DND-41 (cell line): ENCODE measurements around the gene TTN.

Source experiments
- ATAC-seq: fragments of 200-7000 bp; cut with Tn5 transposase; 3 replicates; pipeline ENCODE4 v1.9.1; 2021; ENCODE audit warnings: low read depth; ENCODE audit not compliant: insufficient read depth
- DNase-seq: peaks from one replicate; pipeline ENCODE4 v3.0.0-alpha.2; 2020
- H2AFZ ChIP-seq: 2 replicates; pipeline ENCODE4 v1.6.0; 2012; ENCODE audit warnings: low read depth, low read length
- H3K27ac ChIP-seq: 2 replicates; pipeline ENCODE4 v1.5.1; 2012; ENCODE audit warnings: low read length, inconsistent platforms
- H3K27me3 ChIP-seq: fragments of 200-600 bp; sonication (generic); 2 replicates; pipeline ENCODE4 v1.6.0; 2012; ENCODE audit warnings: low read length, mild to moderate bottlenecking, inconsistent platforms; ENCODE audit not compliant: insufficient read depth, poor library complexity
- H3K36me3 ChIP-seq: 2 replicates; pipeline ENCODE4 v1.5.1; 2012; ENCODE audit warnings: low read length, inconsistent platforms; ENCODE audit not compliant: insufficient read depth
- H3K4me1 ChIP-seq: 2 replicates; pipeline ENCODE4 v1.5.1; 2012; ENCODE audit warnings: mild to moderate bottlenecking, low read length; ENCODE audit not compliant: insufficient read depth
- H3K4me2 ChIP-seq: 2 replicates; pipeline ENCODE4 v1.6.0; 2012; ENCODE audit warnings: mild to moderate bottlenecking, moderate library complexity, low read length, inconsistent platforms; ENCODE audit not compliant: insufficient read depth
- H3K4me3 ChIP-seq, 2 experiments: fragments of 200-600 bp in 1 of 2; shearing (Covaris generic) in 1 of 2; 2 replicates each; pipeline ENCODE4 v1.5.1; 2012 to 2016; ENCODE audit warnings: inconsistent platforms in 2 of 2, low read length in 2 of 2, mild to moderate bottlenecking in 2 of 2, low read depth in 1 of 2, moderate library complexity in 1 of 2
- H3K79me2 ChIP-seq: 2 replicates; pipeline ENCODE4 v1.6.0; 2012; ENCODE audit warnings: low read length, inconsistent platforms; ENCODE audit not compliant: insufficient read depth
- H3K9ac ChIP-seq: 2 replicates; pipeline ENCODE4 v1.6.0; 2012; ENCODE audit warnings: low read depth, mild to moderate bottlenecking, inconsistent platforms, low read length, moderate library complexity
- H3K9me3 ChIP-seq: 2 replicates; pipeline ENCODE4 v1.5.1; 2012; ENCODE audit warnings: low read length, moderate library complexity, mild to moderate bottlenecking, inconsistent platforms; ENCODE audit not compliant: insufficient read depth, severe bottlenecking
- H4K20me1 ChIP-seq: 2 replicates; pipeline ENCODE4 v1.6.0; 2012; ENCODE audit warnings: low read length; ENCODE audit not compliant: insufficient read depth
- EZH2 ChIP-seq: IDR thresholded peaks from 3 replicates; pipeline ENCODE4 v1.6.1; 2012; ENCODE audit warnings: borderline replicate concordance, low read depth, mild to moderate bottlenecking, moderate library complexity, low read length, inconsistent platforms; ENCODE audit not compliant: severe bottlenecking
- TF ChIP-seq, protein P1 (sequence below): IDR thresholded peaks from 2 replicates; pipeline ENCODE4 v1.5.1; 2012; ENCODE audit warnings: borderline replicate concordance, low read length, moderate library complexity, mild to moderate bottlenecking; ENCODE audit not compliant: poor library complexity, severe bottlenecking; ENCODE audit errors: extremely low read depth

Gene TTN

DNA sequence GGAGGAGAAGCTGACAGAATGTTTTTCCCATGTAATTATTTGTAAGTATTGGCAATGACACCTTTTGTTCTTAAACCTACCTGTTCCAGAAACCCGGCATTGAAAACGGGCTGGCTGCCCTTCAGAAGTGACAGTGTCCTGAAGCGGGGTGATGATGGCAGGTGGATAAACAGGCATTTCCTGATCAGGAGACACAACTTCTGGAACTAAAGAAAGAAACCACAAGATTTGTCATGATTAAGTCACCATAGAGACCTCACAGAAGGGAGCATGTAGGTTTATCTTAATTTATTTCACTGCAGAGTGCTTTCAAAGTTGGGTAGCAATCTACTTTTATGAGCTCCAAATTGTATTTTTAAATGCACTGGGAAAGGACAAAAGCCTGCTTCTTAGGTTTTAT, 43.1 kb downstream of the TTN start:
- no peak overlapping the region for H3K9ac ChIP-seq
- no peak overlapping the region for H3K4me3 ChIP-seq
- no peaks in the 10 kb centered on the region for H3K4me1 ChIP-seq
- H3K9me3 ChIP-seq: no peaks in the 10 kb centered on the region
- ATAC-seq (no peak), DNase-seq (no peak)
- H3K27me3 ChIP-seq: peaks cover 4% of the 10 kb centered on the region
- no peak for TF ChIP-seq EZH2
- TF ChIP-seq, protein P1, sequence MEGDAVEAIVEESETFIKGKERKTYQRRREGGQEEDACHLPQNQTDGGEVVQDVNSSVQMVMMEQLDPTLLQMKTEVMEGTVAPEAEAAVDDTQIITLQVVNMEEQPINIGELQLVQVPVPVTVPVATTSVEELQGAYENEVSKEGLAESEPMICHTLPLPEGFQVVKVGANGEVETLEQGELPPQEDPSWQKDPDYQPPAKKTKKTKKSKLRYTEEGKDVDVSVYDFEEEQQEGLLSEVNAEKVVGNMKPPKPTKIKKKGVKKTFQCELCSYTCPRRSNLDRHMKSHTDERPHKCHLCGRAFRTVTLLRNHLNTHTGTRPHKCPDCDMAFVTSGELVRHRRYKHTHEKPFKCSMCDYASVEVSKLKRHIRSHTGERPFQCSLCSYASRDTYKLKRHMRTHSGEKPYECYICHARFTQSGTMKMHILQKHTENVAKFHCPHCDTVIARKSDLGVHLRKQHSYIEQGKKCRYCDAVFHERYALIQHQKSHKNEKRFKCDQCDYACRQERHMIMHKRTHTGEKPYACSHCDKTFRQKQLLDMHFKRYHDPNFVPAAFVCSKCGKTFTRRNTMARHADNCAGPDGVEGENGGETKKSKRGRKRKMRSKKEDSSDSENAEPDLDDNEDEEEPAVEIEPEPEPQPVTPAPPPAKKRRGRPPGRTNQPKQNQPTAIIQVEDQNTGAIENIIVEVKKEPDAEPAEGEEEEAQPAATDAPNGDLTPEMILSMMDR: no peak
- no peaks in the 10 kb centered on the region for H4K20me1 ChIP-seq
- H2AFZ ChIP-seq: no peak overlapping the region
- H3K36me3 ChIP-seq: no peaks in the 10 kb centered on the region
- H3K79me2 ChIP-seq: no peaks in the 10 kb centered on the region
- no peak overlapping the region for H3K27ac ChIP-seq
- no peak overlapping the region for H3K4me2 ChIP-seq

DNA sequence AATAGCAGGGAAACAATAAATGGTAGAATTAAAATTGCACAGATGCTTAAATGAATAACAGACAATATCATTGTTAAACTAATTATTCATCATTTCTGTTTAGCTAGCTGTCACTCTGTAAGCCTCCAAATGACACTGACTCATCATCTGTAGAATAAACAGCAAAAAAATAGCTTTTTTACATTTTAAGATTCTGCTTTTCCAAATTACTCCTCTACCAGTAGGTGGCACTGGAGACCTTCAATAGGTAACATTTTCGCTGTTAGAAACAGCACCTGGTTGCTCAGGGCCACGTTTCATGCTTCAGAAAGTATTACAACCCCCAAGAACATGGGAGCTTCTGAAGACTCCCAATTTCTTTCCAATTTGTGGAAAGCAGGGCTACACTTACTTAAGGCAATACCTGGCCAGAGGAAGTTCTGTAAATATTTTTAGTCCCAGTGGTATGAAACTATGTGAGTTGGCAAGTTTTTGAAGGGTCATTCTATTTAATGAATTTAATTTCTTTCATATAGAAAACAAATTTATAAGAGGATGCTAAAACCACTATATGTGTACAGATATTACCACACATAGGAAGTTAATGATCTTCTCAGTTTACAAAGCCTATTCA, 45.4 kb downstream of the TTN start:
- no peak overlapping the region for H3K9ac ChIP-seq
- no peaks in the 10 kb centered on the region for H3K79me2 ChIP-seq
- peak; percentile 25 for DNase-seq
- peak; percentile 68 for ATAC-seq
- H4K20me1 ChIP-seq: no peaks in the 10 kb centered on the region
- no peaks in the 10 kb centered on the region for H3K4me1 ChIP-seq
- H3K9me3 ChIP-seq: no peaks in the 10 kb centered on the region
- no peak overlapping the region for H3K27ac ChIP-seq
- no peak overlapping the region for H2AFZ ChIP-seq
- H3K36me3 ChIP-seq: no peaks in the 10 kb centered on the region
- no peak overlapping the region for H3K4me3 ChIP-seq
- peaks cover 4% of the 10 kb centered on the region for H3K27me3 ChIP-seq
- TF ChIP-seq, protein P1: peak; percentile 78
- no peak for TF ChIP-seq EZH2
- no peak overlapping the region for H3K4me2 ChIP-seq

DNA sequence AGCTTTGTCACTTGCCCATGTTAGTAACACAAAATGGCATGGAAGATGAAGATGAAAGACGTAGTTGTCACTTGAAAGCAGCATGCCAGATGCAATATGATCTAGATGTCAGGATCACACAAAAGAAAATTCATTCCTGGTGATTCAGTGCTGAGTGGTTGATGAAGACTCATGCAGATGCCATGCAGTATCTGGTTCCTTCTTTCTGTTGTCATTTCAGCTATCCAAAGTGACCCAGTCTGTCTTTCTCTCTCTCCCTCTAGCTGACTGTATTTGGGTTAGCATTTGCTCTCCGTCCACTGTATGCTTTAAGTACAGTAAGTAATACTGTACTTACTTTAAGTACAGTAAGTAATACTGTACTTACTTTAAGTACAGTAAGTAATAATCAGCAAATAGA, 50.4 kb downstream of the TTN start:
- H3K79me2 ChIP-seq: no peaks in the 10 kb centered on the region

More for the DNA sequence above, 50.4 kb downstream of the TTN start:
- no peaks in the 10 kb centered on the region for H4K20me1 ChIP-seq
- no peak overlapping the region for H2AFZ ChIP-seq
- no peaks in the 10 kb centered on the region for H3K27me3 ChIP-seq
- H3K4me3 ChIP-seq: no peak overlapping the region
- H3K9ac ChIP-seq: no peak overlapping the region
- no peak overlapping the region for H3K27ac ChIP-seq
- no peaks in the 10 kb centered on the region for H3K4me1 ChIP-seq
- H3K36me3 ChIP-seq: no peaks in the 10 kb centered on the region
- H3K9me3 ChIP-seq: no peaks in the 10 kb centered on the region
- H3K4me2 ChIP-seq: no peak overlapping the region
- ATAC-seq: no peak
- TF ChIP-seq, protein P1: no peak
- no peak for TF ChIP-seq EZH2
- DNase-seq: no peak
